HCT116 (cell line): ENCODE data around the gene CAPN15.

Experiments
- EGR1 ChIP-seq: IDR thresholded peaks from 2 replicates; pipeline ENCODE4 v1.6.1; 2012; ENCODE audit warnings: low read depth
- POLR2A ChIP-seq: IDR thresholded peaks from 2 replicates; pipeline ENCODE4 v1.7.0; 2011; ENCODE audit warnings: borderline replicate concordance; ENCODE audit not compliant: insufficient read depth, insufficient read length; ENCODE audit errors: extremely low read depth
- POLR2AphosphoS5 ChIP-seq: IDR thresholded peaks from 2 replicates; pipeline ENCODE4 v1.6.1; 2011; ENCODE audit warnings: mild to moderate bottlenecking, low read depth, low read length, moderate library complexity

- TF ChIP-seq POLR2A (no peak), POLR2AphosphoS5 (no peak), EGR1 (no peak)
These were observed 12.2 kb upstream of the CAPN15 start for GRCh38 chr16:515175-515938.
